Panc1 (cell line): ENCODE results near the gene IL17C. TPM values are rescaled to one million over a fixed set of nuclear protein-coding genes. Genes with fewer than 3 reads are reported as not detected.

ENCODE experiments used
- ATAC-seq: fragments of 200-7000 bp; cut with Tn5 transposase; 2 replicates; pipeline ENCODE4 v1.9.1; 2020; ENCODE audit warnings: mild to moderate bottlenecking, moderate library complexity
- BruUV-seq: library from RNA; stranded (reverse); fragments of 400-500 nt; replicated peaks from 2 replicates; lab custom pipeline; 2021; lab: Mats Ljungman, UMichigan
- CTCF ChIA-PET: fragments of 300-600 bp; sonication (Branson Sonifier 250); formaldehyde crosslinking; loops from one replicate; lab custom pipeline; 2022; ENCODE audit warnings: antibody characterized with exemption; lab: Charles Lee
- POLR2A ChIA-PET: fragments of 300-600 bp; sonication (Branson Sonifier 250); formaldehyde crosslinking; loops from one replicate; lab custom pipeline; 2022; ENCODE audit warnings: antibody characterized with exemption; lab: Charles Lee
- DNase-seq: peaks from one replicate; pipeline ENCODE4 v3.0.0-alpha.2; 2010; ENCODE audit warnings: low read depth, low spot score
- H3K27ac ChIP-seq: 2 replicates; pipeline ENCODE4 v1.5.1; 2011; ENCODE audit warnings: mild to moderate bottlenecking, low read length, inconsistent platforms
- H3K27me3 ChIP-seq: fragments of 200-500 bp; sonication (Bioruptor generic); 2 replicates; pipeline ENCODE4 v1.6.0; 2014; ENCODE audit warnings: low read length, inconsistent platforms; ENCODE audit not compliant: control insufficient read depth, insufficient read depth
- H3K36me3 ChIP-seq: fragments of 200-500 bp; sonication (Bioruptor generic); 2 replicates; pipeline ENCODE4 v1.5.1; 2014; ENCODE audit warnings: inconsistent platforms, mild to moderate bottlenecking, low read length, moderate library complexity; ENCODE audit not compliant: control insufficient read depth, insufficient read depth
- H3K4me1 ChIP-seq: 2 replicates; pipeline ENCODE4 v1.5.1; 2011; ENCODE audit warnings: inconsistent platforms, mild to moderate bottlenecking, low read length, moderate library complexity; ENCODE audit not compliant: control insufficient read depth, insufficient read depth
- H3K4me3 ChIP-seq, 2 experiments: 2 replicates each; pipeline ENCODE4 v1.5.1; 2011 to 2012; ENCODE audit warnings: low read depth in 2 of 2, low read length in 2 of 2, mild to moderate bottlenecking in 2 of 2, inconsistent platforms in 1 of 2, moderate library complexity in 1 of 2
- H3K9me3 ChIP-seq: fragments of 200-500 bp; sonication (Bioruptor generic); 2 replicates; pipeline ENCODE4 v1.5.1; 2014; ENCODE audit warnings: low read depth, mild to moderate bottlenecking, inconsistent platforms, low read length, moderate library complexity; ENCODE audit not compliant: control insufficient read depth, insufficient read depth
- POLR2AphosphoS5 ChIP-seq: IDR thresholded peaks from 2 replicates; pipeline ENCODE4 v1.6.1; 2012; ENCODE audit warnings: mild to moderate bottlenecking, low read depth, low read length, moderate library complexity
- SIN3A ChIP-seq: IDR thresholded peaks from 2 replicates; pipeline ENCODE4 v1.6.1; 2012; ENCODE audit warnings: low read depth, mild to moderate bottlenecking, low read length, moderate library complexity, borderline replicate concordance; ENCODE audit not compliant: insufficient read depth
- TCF7L2 ChIP-seq: IDR thresholded peaks from 2 replicates; pipeline ENCODE4 v1.6.1; 2011; ENCODE audit warnings: mild to moderate bottlenecking, low read depth, low read length, inconsistent platforms
- in situ Hi-C: cut with HindIII; loops from 2 replicates; pipeline ENCODE4 v1.10.0; 2016; ENCODE audit warnings: low sequenced_read_pairs, low pct_unique_long_range_greater_than_20kb
- intact Hi-C: fragments of 100-400 bp; cut with micrococcal nuclease; formaldehyde crosslinking; loops from one replicate; pipeline ENCODE4 v1.10.0; 2022; ENCODE audit not compliant: unreplicated experiment
- total RNA-seq: library from RNA; stranded (reverse); gene quantifications from one replicate; pipeline ENCODE4 v1.2.1, GENCODE V29; 2021; ENCODE audit not compliant: unreplicated experiment
- TF ChIP-seq, protein P1 (sequence below): fragments of 450-650 bp; IDR thresholded peaks from 2 replicates; pipeline ENCODE4 v1.5.1; 2017; ENCODE audit warnings: mild to moderate bottlenecking
- TF ChIP-seq, protein P2 (sequence below), 2 experiments: IDR thresholded peaks; 2 replicates each; pipeline ENCODE4 v1.6.1; 2011 to 2012; ENCODE audit warnings: low read depth in 2 of 2, control low read depth in 1 of 2, low read length in 1 of 2, mild to moderate bottlenecking in 1 of 2, moderate library complexity in 1 of 2; ENCODE audit not compliant: insufficient read depth in 1 of 2

Gene IL17C
- total RNA-seq, 1 experiment from 2014 or later: not detected

DNA sequence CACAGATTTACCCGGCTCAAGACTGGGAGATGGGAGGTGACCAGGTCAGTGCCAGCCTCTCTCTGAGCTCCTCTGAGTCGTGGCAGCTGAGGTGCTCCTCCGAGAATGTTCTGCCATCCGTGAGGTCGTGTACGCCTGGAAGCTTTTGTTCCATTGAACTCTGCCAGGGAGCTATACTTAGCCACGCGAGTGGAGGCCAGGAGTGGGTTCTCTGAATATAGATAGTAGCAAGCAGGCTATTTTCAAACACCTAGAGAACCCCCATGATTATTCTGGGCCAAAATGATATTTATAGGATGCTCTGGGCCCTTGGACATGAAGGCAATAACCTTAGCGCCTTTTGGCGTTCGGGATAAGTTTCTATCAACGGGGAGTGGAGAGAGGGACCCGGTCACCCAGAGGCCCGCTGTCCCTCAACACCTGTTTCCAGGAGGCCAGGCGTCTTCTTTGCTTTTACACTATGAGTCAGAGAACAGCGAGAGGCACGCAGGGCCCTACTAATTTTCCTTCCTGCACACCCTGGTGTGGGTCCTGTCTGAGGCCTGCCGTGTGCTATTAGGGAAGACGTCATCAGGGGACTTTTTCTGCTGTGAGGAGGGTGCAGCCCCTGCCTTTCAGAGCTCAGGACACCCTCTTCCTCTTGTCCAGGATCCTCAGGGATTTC, 35.5 kb downstream of the IL17C start:
- POLR2A ChIA-PET: no interaction called here
- no peak for DNase-seq
- intact Hi-C loops (no loop called here), in situ Hi-C loops (no loop called here)
- CTCF ChIA-PET: no interaction called here
- no peak for ATAC-seq
- Histone ChIP-seq H3K27ac (no peak overlapping the region), H3K4me1 (no peaks in the 10 kb centered on the region), H3K27me3 (no peaks in the 10 kb centered on the region), H3K4me3 (no peak overlapping the region), H3K36me3 (no peaks in the 10 kb centered on the region), H3K9me3 (no peaks in the 10 kb centered on the region)
- TF ChIP-seq POLR2AphosphoS5 (no peak), SIN3A (no peak), TCF7L2 (no peak)
- TF ChIP-seq, protein P1, sequence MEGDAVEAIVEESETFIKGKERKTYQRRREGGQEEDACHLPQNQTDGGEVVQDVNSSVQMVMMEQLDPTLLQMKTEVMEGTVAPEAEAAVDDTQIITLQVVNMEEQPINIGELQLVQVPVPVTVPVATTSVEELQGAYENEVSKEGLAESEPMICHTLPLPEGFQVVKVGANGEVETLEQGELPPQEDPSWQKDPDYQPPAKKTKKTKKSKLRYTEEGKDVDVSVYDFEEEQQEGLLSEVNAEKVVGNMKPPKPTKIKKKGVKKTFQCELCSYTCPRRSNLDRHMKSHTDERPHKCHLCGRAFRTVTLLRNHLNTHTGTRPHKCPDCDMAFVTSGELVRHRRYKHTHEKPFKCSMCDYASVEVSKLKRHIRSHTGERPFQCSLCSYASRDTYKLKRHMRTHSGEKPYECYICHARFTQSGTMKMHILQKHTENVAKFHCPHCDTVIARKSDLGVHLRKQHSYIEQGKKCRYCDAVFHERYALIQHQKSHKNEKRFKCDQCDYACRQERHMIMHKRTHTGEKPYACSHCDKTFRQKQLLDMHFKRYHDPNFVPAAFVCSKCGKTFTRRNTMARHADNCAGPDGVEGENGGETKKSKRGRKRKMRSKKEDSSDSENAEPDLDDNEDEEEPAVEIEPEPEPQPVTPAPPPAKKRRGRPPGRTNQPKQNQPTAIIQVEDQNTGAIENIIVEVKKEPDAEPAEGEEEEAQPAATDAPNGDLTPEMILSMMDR: no peak
- TF ChIP-seq, protein P2, sequence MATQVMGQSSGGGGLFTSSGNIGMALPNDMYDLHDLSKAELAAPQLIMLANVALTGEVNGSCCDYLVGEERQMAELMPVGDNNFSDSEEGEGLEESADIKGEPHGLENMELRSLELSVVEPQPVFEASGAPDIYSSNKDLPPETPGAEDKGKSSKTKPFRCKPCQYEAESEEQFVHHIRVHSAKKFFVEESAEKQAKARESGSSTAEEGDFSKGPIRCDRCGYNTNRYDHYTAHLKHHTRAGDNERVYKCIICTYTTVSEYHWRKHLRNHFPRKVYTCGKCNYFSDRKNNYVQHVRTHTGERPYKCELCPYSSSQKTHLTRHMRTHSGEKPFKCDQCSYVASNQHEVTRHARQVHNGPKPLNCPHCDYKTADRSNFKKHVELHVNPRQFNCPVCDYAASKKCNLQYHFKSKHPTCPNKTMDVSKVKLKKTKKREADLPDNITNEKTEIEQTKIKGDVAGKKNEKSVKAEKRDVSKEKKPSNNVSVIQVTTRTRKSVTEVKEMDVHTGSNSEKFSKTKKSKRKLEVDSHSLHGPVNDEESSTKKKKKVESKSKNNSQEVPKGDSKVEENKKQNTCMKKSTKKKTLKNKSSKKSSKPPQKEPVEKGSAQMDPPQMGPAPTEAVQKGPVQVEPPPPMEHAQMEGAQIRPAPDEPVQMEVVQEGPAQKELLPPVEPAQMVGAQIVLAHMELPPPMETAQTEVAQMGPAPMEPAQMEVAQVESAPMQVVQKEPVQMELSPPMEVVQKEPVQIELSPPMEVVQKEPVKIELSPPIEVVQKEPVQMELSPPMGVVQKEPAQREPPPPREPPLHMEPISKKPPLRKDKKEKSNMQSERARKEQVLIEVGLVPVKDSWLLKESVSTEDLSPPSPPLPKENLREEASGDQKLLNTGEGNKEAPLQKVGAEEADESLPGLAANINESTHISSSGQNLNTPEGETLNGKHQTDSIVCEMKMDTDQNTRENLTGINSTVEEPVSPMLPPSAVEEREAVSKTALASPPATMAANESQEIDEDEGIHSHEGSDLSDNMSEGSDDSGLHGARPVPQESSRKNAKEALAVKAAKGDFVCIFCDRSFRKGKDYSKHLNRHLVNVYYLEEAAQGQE (IDR thresholded peaks at IDR 0.05; ENCODE audit: insufficient read depth in 1 of 2, low read depth in 2 of 2, low read length in 1 of 2): no peak
- BruUV-seq: no TSS peak

DNA sequence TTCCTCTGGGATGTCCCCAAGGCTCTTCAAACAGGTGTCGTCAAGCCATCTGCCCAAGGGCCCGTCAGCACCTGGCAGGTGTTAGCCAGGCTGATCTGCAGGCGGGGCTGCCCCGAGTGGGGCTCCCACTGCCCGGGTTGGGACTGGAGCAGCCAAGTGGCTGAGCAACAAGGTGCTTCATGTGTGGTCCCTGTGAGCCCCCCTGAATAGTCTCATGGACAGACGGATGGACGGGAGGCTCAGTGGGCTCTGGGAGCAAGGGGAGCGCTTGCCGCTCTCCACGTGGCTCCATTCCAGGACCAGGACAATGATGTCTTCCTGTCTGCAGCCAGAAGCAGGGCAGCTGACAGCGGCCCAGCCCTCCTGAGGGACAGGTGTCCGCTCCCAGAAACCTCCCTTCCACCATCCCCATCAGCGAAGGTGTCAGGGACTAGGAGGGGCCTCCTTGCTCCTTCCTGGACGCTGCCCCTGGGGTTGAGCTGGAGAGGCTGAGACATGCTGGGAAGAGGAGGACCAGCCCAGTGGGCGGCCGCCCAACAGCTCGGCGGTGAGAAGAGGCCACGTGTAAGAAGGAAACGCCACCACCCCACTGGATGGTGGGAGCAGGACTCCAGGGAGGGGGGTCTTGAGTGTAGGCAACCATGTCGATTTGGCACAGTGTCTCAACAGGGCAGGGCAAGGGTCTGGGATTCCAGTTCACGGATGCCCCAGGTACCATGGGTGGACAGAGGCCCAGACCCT, 38.3 kb downstream of the IL17C start:
- BruUV-seq: no TSS peak
- no peaks in the 10 kb centered on the region for H3K9me3 ChIP-seq
- DNase-seq (no peak), ATAC-seq (no peak)
- H3K36me3 ChIP-seq: no peaks in the 10 kb centered on the region
- no peaks in the 10 kb centered on the region for H3K4me1 ChIP-seq
- no peak overlapping the region for H3K4me3 ChIP-seq
- ChIA-PET CTCF (no interaction called here), POLR2A (no interaction called here)
- no peaks in the 10 kb centered on the region for H3K27me3 ChIP-seq
- TF ChIP-seq POLR2AphosphoS5: no peak
- no peak for TF ChIP-seq TCF7L2
- TF ChIP-seq SIN3A: no peak
- TF ChIP-seq, protein P1: no peak
- TF ChIP-seq, protein P2 (IDR thresholded peaks at IDR 0.05; ENCODE audit: insufficient read depth in 1 of 2, low read depth in 2 of 2, low read length in 1 of 2): no peak
- intact Hi-C loops (no loop called here), in situ Hi-C loops (no loop called here)
- H3K27ac ChIP-seq: no peak overlapping the region
